Ovary (tissue), 3 donors: ENCODE data around the gene BCAS1.

Experiments used
- EP300 ChIP-seq: sonication (generic); formaldehyde crosslinking; IDR thresholded peaks from one replicate; pipeline ENCODE4 v1.6.1; 2017; ENCODE audit warnings: antibody characterized with exemption
- TF ChIP-seq, protein P1 (sequence below), 3 donors: fragments of 450-650 bp in 2 of 3; fragments of 200-600 bp in 1 of 3; IDR thresholded peaks; one replicate each; pipeline versions ENCODE4 v1.5.1 to v1.8.0; 2016 to 2022; ENCODE audit warnings: antibody characterized with exemption in 3 of 3, mild to moderate bottlenecking in 1 of 3
- donor health status: DM: no; HTN: no; CAD: no.

GRCh38 chr20:54014293-54014926, 56.0 kb downstream of the BCAS1 start:
- TF ChIP-seq, protein P1, sequence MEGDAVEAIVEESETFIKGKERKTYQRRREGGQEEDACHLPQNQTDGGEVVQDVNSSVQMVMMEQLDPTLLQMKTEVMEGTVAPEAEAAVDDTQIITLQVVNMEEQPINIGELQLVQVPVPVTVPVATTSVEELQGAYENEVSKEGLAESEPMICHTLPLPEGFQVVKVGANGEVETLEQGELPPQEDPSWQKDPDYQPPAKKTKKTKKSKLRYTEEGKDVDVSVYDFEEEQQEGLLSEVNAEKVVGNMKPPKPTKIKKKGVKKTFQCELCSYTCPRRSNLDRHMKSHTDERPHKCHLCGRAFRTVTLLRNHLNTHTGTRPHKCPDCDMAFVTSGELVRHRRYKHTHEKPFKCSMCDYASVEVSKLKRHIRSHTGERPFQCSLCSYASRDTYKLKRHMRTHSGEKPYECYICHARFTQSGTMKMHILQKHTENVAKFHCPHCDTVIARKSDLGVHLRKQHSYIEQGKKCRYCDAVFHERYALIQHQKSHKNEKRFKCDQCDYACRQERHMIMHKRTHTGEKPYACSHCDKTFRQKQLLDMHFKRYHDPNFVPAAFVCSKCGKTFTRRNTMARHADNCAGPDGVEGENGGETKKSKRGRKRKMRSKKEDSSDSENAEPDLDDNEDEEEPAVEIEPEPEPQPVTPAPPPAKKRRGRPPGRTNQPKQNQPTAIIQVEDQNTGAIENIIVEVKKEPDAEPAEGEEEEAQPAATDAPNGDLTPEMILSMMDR (IDR thresholded peaks at IDR 0.05), result no peak
- TF ChIP-seq EP300, result no peak
